Caco-2 (cell line): ENCODE results near the gene FAM169A. TPM values are rescaled to one million over a fixed set of nuclear protein-coding genes. Genes with fewer than 3 reads are reported as not detected.
A peak's percentile ranks its signal among the peaks of the same experiment; 100 is the strongest.
"Not testable (repeated sequence)": the region's sequence is repeated elsewhere in the genome, so short reads cannot be mapped to it uniquely, and the experiment has no call there.

ENCODE experiments used
- BruUV-seq: library from RNA; stranded (reverse); fragments of 400-500 nt; replicated peaks from 2 replicates; lab custom pipeline; 2021; lab: Mats Ljungman, UMichigan
- CTCF ChIA-PET: fragments of 300-600 bp; sonication (Branson Sonifier 250); formaldehyde crosslinking; loops from one replicate; lab custom pipeline; 2022; ENCODE audit warnings: antibody characterized with exemption; lab: Charles Lee
- POLR2A ChIA-PET: fragments of 300-600 bp; sonication (Branson Sonifier 250); formaldehyde crosslinking; loops from one replicate; lab custom pipeline; 2022; ENCODE audit warnings: antibody characterized with exemption; lab: Charles Lee
- DNase-seq, 2 experiments: peaks; one replicate each; pipeline versions ENCODE4 v3.0.0 to v3.0.0-alpha.2; 2020 to 2022
- H3K27me3 ChIP-seq: replicated peaks from 2 replicates; pipeline ENCODE4 v1.6.0; 2011; ENCODE audit warnings: low read length; ENCODE audit not compliant: control insufficient read depth, insufficient read depth
- H3K36me3 ChIP-seq: 2 replicates; pipeline ENCODE4 v1.5.1; 2011; ENCODE audit warnings: low read length; ENCODE audit not compliant: control insufficient read depth, insufficient read depth
- H3K4me1 ChIP-seq: fragments of 250-450 bp; sonication (Bioruptor Pico); 2 replicates; pipeline ENCODE4 v1.5.1; 2020; ENCODE audit warnings: mild to moderate bottlenecking
- H3K4me3 ChIP-seq: 2 replicates; pipeline ENCODE4 v1.5.1; 2011; ENCODE audit warnings: low read depth, mild to moderate bottlenecking, control low read depth, low read length
- H3K9me3 ChIP-seq: fragments of 250-450 bp; sonication (Bioruptor Pico); 2 replicates; pipeline ENCODE4 v1.5.1; 2020; ENCODE audit warnings: mild to moderate bottlenecking, moderate library complexity
- H3K27ac Mint-ChIP-seq: one replicate; pipeline ENCODE4 v1.8.0; 2022; ENCODE audit warnings: mixed read lengths; ENCODE audit not compliant: unreplicated experiment
- H3K27me3 Mint-ChIP-seq: one replicate; pipeline ENCODE4 v1.8.0; 2022; ENCODE audit warnings: mixed read lengths; ENCODE audit not compliant: insufficient read depth, unreplicated experiment
- H3K36me3 Mint-ChIP-seq: one replicate; pipeline ENCODE4 v1.8.0; 2022; ENCODE audit warnings: mild to moderate bottlenecking, mixed read lengths; ENCODE audit not compliant: insufficient read depth, unreplicated experiment
- H3K4me1 Mint-ChIP-seq: one replicate; pipeline ENCODE4 v1.8.0; 2022; ENCODE audit warnings: low read depth, mixed read lengths; ENCODE audit not compliant: unreplicated experiment
- H3K4me3 Mint-ChIP-seq: one replicate; pipeline ENCODE4 v1.8.0; 2022; ENCODE audit warnings: mild to moderate bottlenecking, moderate library complexity, mixed read lengths; ENCODE audit not compliant: unreplicated experiment
- H3K9me3 Mint-ChIP-seq: one replicate; pipeline ENCODE4 v1.8.0; 2022; ENCODE audit warnings: mixed read lengths; ENCODE audit not compliant: unreplicated experiment
- intact Hi-C: fragments of 100-400 bp; cut with micrococcal nuclease; formaldehyde crosslinking; loops from one replicate; pipeline ENCODE4 v1.10.0; 2022; ENCODE audit not compliant: unreplicated experiment
- total RNA-seq: library from RNA; stranded (reverse); gene quantifications from 2 replicates; pipeline ENCODE4 v1.2.3, GENCODE V29; 2022
- TF ChIP-seq, protein P1 (sequence below), 2 experiments: fragments of 200-600 bp in 1 of 2; IDR thresholded peaks; 1 replicate in 1 of 2; 2 replicates in 1 of 2; pipeline versions ENCODE4 v1.5.1 to v1.8.0; 2011 to 2022; ENCODE audit warnings: antibody characterized with exemption in 1 of 2, control low read depth in 1 of 2, inconsistent platforms in 1 of 2, low read depth in 1 of 2, low read length in 1 of 2, mild to moderate bottlenecking in 1 of 2, moderate library complexity in 1 of 2; ENCODE audit not compliant: insufficient read depth in 1 of 2, severe bottlenecking in 1 of 2, unreplicated experiment in 1 of 2

The FAM169A gene
- total RNA-seq, 1 experiment from 2014 or later, result 14.4 TPM

DNA sequence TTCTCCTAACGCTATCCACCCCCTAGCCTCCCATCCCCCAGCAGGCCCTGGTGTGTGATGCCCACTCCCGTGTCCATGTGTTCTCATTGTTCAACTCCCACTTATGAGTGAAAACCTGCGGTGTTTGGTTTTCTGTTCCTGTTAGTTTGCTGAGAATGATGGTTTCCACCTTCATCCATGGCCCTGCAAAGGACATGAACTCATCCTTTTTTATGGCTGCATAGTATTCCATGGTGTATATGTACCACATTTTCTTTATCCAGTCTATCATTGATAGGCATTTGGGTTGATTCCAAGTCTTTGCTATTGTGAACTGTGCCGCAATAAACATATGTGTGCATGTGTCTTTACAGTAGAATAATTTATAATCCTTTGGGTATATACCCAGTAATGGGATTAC lies 38.5 kb upstream of the FAM169A start:
- H3K4me3 Mint-ChIP-seq, H3K4me3 ChIP-seq, POLR2A ChIA-PET, BruUV-seq, CTCF ChIA-PET, H3K36me3 Mint-ChIP-seq, intact Hi-C loops, H3K27me3 ChIP-seq, H3K36me3 ChIP-seq, H3K27ac Mint-ChIP-seq, H3K27me3 Mint-ChIP-seq, H3K4me1 Mint-ChIP-seq, DNase-seq, H3K4me1 ChIP-seq: not testable (repeated sequence)
- H3K9me3 Mint-ChIP-seq, result peaks cover 20% of the 10 kb centered on the region
- H3K9me3 ChIP-seq, result peaks cover 15% of the 10 kb centered on the region

DNA sequence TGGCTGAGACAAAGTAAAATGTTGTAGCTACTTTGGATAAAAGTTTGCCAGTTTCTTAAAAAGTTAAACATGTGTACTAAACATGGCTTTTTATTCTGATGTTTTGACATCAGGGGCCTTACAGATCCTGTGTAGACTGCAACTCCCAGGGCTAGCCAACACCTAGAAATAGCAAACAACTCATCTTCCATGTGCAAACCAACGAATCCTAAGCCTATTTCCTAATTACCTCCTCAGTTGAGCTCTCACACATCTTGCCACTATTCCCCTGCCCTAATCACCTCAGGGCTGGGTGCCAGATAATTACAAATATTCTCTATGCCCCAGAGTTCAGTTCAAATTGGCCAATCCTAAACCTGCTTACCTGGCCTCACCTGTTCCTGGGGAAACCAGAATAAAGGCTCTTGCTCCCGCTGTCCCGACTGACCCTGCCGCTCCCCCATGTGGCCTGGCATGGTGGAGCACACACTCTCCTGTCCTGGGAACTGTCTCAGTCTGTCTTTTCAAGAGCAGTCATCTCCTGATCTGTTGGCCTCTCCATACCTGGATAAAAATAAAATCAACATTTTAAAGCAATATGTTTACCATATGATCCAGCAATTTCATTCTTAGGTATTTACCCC lies 37.1 kb upstream of the FAM169A start:
- POLR2A ChIA-PET, result no interaction called here
- H3K36me3 Mint-ChIP-seq, result no peaks in the 10 kb centered on the region
- BruUV-seq, result no TSS peak
- TF ChIP-seq, protein P1, sequence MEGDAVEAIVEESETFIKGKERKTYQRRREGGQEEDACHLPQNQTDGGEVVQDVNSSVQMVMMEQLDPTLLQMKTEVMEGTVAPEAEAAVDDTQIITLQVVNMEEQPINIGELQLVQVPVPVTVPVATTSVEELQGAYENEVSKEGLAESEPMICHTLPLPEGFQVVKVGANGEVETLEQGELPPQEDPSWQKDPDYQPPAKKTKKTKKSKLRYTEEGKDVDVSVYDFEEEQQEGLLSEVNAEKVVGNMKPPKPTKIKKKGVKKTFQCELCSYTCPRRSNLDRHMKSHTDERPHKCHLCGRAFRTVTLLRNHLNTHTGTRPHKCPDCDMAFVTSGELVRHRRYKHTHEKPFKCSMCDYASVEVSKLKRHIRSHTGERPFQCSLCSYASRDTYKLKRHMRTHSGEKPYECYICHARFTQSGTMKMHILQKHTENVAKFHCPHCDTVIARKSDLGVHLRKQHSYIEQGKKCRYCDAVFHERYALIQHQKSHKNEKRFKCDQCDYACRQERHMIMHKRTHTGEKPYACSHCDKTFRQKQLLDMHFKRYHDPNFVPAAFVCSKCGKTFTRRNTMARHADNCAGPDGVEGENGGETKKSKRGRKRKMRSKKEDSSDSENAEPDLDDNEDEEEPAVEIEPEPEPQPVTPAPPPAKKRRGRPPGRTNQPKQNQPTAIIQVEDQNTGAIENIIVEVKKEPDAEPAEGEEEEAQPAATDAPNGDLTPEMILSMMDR (IDR thresholded peaks at IDR 0.05; ENCODE audit: insufficient read depth in 1 of 2, low read depth in 1 of 2, low read length in 1 of 2, severe bottlenecking in 1 of 2, unreplicated experiment in 1 of 2), result peak; percentile 83 to 93
- H3K4me1 ChIP-seq, result peaks cover 7% of the 10 kb centered on the region; the same call in 1 of the 2 replicates
- no peaks in the 10 kb centered on the region for H3K27me3 Mint-ChIP-seq
- H3K27ac Mint-ChIP-seq, result no peak overlapping the region
- peak; percentile 81 to 84 for DNase-seq
- CTCF ChIA-PET, result interaction anchor here (0.5 to 0.6 kb wide), 2 partner anchors 138 to 799 kb away, joined by 5 read pairs; no protein-coding TSS in a partner anchor
- intact Hi-C loops, result loop anchor here (1.0 kb wide), 3 partner anchors 116 to 230 kb away; partner anchors contain the start of genes GFM2 and NSA2
- no peaks in the 10 kb centered on the region for H3K27me3 ChIP-seq
- no peak overlapping the region for H3K4me3 Mint-ChIP-seq
- H3K9me3 Mint-ChIP-seq, result peaks cover 6% of the 10 kb centered on the region
- H3K36me3 ChIP-seq, result no peaks in the 10 kb centered on the region
- H3K4me1 Mint-ChIP-seq, result peaks cover 7% of the 10 kb centered on the region
- H3K9me3 ChIP-seq, result peaks cover 5% of the 10 kb centered on the region; the same call in 1 of the 2 replicates
- no peak overlapping the region for H3K4me3 ChIP-seq

DNA sequence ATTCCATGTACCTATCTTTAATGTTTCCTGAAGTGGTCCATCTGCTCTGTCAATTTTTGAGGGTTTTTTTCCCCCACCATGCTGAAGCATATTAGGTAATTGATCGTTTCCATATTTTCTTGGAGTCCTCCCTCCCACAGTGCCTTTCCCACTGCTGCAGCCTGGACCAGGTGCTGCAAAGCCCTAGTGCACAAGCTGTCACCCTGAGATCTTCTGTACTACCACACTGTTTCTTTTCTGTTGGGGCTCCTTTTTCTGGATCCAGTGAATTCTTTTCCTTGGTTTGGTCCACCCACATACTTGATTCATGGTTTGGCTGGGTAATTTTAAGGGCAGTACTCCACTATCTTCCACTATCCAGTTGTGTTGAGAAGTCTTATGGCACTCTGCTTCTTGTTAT lies 30.9 kb upstream of the FAM169A start:
- no peak for DNase-seq
- H3K4me3 Mint-ChIP-seq, result no peak overlapping the region
- H3K36me3 Mint-ChIP-seq, result no peaks in the 10 kb centered on the region
- Histone ChIP-seq H3K9me3 (peaks cover 7% of the 10 kb centered on the region; the same call in 1 of the 2 replicates), H3K4me3 (no peak overlapping the region), H3K4me1 (no peaks in the 10 kb centered on the region), H3K27me3 (no peaks in the 10 kb centered on the region), H3K36me3 (no peaks in the 10 kb centered on the region)
- POLR2A ChIA-PET, result no interaction called here
- intact Hi-C loops, result no loop called here
- no peaks in the 10 kb centered on the region for H3K4me1 Mint-ChIP-seq
- H3K9me3 Mint-ChIP-seq, result peaks cover 17% of the 10 kb centered on the region
- H3K27me3 Mint-ChIP-seq, result no peaks in the 10 kb centered on the region
- BruUV-seq, result no TSS peak
- CTCF ChIA-PET, result no interaction called here
- no peak overlapping the region for H3K27ac Mint-ChIP-seq
- TF ChIP-seq, protein P1 (IDR thresholded peaks at IDR 0.05; ENCODE audit: insufficient read depth in 1 of 2, low read depth in 1 of 2, low read length in 1 of 2, severe bottlenecking in 1 of 2, unreplicated experiment in 1 of 2), result no peak
